Measurements from ENCODE around the gene SGIP1. TPM values are rescaled to one million over a fixed set of nuclear protein-coding genes. Genes with fewer than 3 reads are reported as not detected.

Gene SGIP1
- total RNA-seq, 4 donors from 2014 or later: 0.10 to 2.8 (median 0.66) TPM

DNA sequence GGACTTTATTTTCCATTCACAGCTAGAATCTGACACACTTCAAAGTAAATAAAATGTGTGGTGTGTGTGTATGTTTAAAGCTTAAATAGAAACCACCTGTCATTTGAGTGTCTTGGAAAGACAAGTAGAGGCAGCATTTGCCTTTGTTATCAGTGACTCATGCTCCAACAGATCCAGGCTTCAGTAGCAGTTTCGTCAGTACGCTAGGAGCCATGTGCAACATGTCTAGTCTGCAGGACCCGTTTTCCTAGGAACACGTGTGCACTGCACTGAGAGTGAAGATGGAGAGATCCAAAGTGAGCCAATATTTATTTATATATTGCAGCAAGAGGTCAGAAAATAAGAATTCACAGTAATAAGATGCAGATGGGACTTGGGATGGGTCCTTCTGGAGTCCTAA lies 41.8 kb downstream of the SGIP1 start:
- DNase-seq (ENCODE audit: low spot score in 2 of 2): no peak
- Histone ChIP-seq H3K4me3 (no peak overlapping the region), H3K4me1 (peaks cover 6% of the 10 kb centered on the region), H3K9me3 (no peaks in the 10 kb centered on the region), H3K36me3 (no peaks in the 10 kb centered on the region), H3K27ac (no peak overlapping the region), H3K27me3 (no peaks in the 10 kb centered on the region)
- 36% methylated on average over 4 of the region's 4 CpGs for WGBS
- TF ChIP-seq EP300 (IDR thresholded peaks at IDR 0.05) (no peak), POLR2AphosphoS5 (IDR thresholded peaks at IDR 0.05) (no peak), POLR2A (IDR thresholded peaks at IDR 0.05) (no peak)
- TF ChIP-seq, protein P1, sequence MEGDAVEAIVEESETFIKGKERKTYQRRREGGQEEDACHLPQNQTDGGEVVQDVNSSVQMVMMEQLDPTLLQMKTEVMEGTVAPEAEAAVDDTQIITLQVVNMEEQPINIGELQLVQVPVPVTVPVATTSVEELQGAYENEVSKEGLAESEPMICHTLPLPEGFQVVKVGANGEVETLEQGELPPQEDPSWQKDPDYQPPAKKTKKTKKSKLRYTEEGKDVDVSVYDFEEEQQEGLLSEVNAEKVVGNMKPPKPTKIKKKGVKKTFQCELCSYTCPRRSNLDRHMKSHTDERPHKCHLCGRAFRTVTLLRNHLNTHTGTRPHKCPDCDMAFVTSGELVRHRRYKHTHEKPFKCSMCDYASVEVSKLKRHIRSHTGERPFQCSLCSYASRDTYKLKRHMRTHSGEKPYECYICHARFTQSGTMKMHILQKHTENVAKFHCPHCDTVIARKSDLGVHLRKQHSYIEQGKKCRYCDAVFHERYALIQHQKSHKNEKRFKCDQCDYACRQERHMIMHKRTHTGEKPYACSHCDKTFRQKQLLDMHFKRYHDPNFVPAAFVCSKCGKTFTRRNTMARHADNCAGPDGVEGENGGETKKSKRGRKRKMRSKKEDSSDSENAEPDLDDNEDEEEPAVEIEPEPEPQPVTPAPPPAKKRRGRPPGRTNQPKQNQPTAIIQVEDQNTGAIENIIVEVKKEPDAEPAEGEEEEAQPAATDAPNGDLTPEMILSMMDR (IDR thresholded peaks at IDR 0.05): no peak

DNA sequence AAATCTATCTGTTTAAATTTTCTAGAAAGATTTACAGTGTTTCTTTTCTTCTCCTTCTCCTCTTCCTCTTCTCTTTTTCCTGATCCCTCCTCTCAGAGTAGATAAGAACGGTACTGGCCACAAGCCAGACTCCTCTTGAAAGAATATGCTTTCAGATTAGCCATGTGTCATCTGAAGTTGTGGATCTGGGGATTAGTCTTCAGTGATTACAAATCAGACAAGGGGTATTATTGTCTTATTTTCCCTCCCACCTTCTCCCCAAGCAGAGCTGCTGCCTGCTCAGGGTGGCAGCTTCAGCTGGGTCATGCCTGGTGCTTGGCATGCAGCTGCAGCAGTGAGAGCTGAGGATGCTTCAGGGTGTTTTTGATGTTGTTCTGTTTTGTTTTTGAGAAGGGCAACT lies 42.7 kb downstream of the SGIP1 start:
- H3K4me3 ChIP-seq: no peak overlapping the region
- peaks cover 6% of the 10 kb centered on the region for H3K4me1 ChIP-seq
- TF ChIP-seq EP300 (IDR thresholded peaks at IDR 0.05) (no peak), POLR2AphosphoS5 (IDR thresholded peaks at IDR 0.05) (no peak), POLR2A (IDR thresholded peaks at IDR 0.05) (no peak)
- TF ChIP-seq, protein P1 (IDR thresholded peaks at IDR 0.05): no peak
- H3K36me3 ChIP-seq: no peaks in the 10 kb centered on the region
- no peaks in the 10 kb centered on the region for H3K27me3 ChIP-seq
- no peak overlapping the region for H3K27ac ChIP-seq
- 21% methylated on average over 1 of the region's 1 CpG for WGBS
- DNase-seq (ENCODE audit: low spot score in 2 of 2): no peak
- H3K9me3 ChIP-seq: no peaks in the 10 kb centered on the region

DNA sequence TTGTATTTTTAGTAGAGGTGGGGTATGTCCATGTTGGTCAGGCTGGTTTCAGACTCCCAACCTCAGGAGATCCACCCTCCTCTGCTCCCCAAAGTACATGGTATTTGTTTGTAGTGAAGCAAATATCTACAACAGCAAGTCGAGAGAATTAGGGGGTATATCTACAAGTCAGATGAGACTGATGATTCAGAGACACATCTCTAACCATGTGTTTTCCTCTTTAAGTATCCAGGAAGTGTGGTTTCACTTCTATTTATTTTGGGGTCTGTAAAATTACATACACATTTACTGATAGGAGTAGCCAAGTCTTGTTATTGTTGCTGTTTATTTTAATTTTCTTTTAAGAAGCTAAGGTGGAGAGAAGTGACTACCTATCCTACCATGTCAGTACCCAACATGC lies 44.9 kb downstream of the SGIP1 start:
- no peaks in the 10 kb centered on the region for H3K36me3 ChIP-seq

DNA sequence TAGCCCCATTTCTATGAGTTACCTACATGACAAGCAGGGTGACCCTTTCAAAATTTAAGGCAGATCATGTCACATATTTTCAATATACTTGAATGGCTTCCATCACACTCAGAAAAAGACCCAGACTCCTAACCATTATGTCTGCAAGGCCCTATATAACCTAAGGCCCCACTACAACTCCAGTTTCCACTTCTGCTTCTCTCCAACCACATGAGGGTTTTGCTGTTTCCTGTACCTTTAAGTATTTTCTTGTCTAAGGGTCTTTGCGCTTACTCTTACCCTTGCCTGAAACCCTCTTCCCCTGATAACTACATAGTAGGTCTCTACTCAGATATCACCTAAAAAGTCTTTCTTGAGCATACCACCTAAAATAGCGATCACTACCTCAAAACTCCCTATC lies 46.1 kb downstream of the SGIP1 start:
- Histone ChIP-seq H3K4me3 (no peak overlapping the region), H3K27me3 (no peaks in the 10 kb centered on the region), H3K27ac (no peak overlapping the region), H3K36me3 (no peaks in the 10 kb centered on the region), H3K9me3 (no peaks in the 10 kb centered on the region), H3K4me1 (peaks cover 6% of the 10 kb centered on the region)
- DNase-seq (ENCODE audit: low spot score in 2 of 2): no peak
- 89% methylated on average over 2 of the region's 2 CpGs for WGBS
- no peak for TF ChIP-seq POLR2A (IDR thresholded peaks at IDR 0.05)
- TF ChIP-seq POLR2AphosphoS5 (IDR thresholded peaks at IDR 0.05): no peak
- TF ChIP-seq, protein P1 (IDR thresholded peaks at IDR 0.05): no peak

More for the DNA sequence above, 44.9 kb downstream of the SGIP1 start:
- Histone ChIP-seq H3K27ac (no peak overlapping the region), H3K27me3 (no peaks in the 10 kb centered on the region), H3K4me1 (peaks cover 6% of the 10 kb centered on the region), H3K4me3 (no peak overlapping the region), H3K9me3 (no peaks in the 10 kb centered on the region)
- no peak for DNase-seq (ENCODE audit: low spot score in 2 of 2)
- TF ChIP-seq POLR2AphosphoS5 (IDR thresholded peaks at IDR 0.05) (no peak), POLR2A (IDR thresholded peaks at IDR 0.05) (no peak), EP300 (IDR thresholded peaks at IDR 0.05) (no peak)
- TF ChIP-seq, protein P1 (IDR thresholded peaks at IDR 0.05): no peak
- WGBS: 50% methylated on average over 1 of the region's 1 CpG

DNA sequence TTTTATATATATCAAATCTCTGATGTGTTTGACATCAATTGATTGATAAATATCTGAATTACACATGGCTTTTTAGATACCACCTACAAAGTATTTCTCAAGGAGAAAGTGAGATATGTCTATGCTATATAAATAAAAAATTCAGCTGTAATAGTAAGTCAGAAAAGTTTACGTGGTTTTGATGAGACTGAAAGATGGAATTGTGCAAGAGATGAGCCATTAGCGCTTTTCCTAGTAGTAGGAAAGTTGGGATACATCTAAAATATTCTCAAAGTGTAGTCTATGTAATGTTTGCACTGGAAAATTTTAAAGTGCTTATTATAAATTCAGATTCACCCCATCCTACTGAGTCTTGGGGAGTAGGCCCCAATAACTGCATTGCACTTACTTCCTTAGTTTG lies 49.1 kb downstream of the SGIP1 start:
- 97% methylated on average over 2 of the region's 2 CpGs for WGBS
- DNase-seq (ENCODE audit: low spot score in 2 of 2): no peak
- no peak for TF ChIP-seq POLR2AphosphoS5 (IDR thresholded peaks at IDR 0.05)
- TF ChIP-seq POLR2A (IDR thresholded peaks at IDR 0.05): no peak
- TF ChIP-seq, protein P1 (IDR thresholded peaks at IDR 0.05): no peak
- no peak for TF ChIP-seq EP300 (IDR thresholded peaks at IDR 0.05)
- H3K4me1 ChIP-seq: no peaks in the 10 kb centered on the region
- no peaks in the 10 kb centered on the region for H3K27me3 ChIP-seq
- H3K27ac ChIP-seq: no peak overlapping the region
- H3K36me3 ChIP-seq: no peaks in the 10 kb centered on the region
- no peak overlapping the region for H3K4me3 ChIP-seq
- H3K9me3 ChIP-seq: no peaks in the 10 kb centered on the region
